CD4-positive, alpha-beta T cell treated with Interleukin-10 for 1 hour (primary cell): ENCODE measurements around the gene TCF7L2.
A peak's percentile ranks its signal among the peaks of the same experiment; 100 is the strongest.

ENCODE experiments used
- DNase-seq: peaks from one replicate; pipeline ENCODE4 v3.0.0-alpha.2; 2020

The TCF7L2 gene

GRCh38 chr10:113073549-113074189 lies 123.6 kb downstream of the TCF7L2 start:
- no peak for DNase-seq

GRCh38 chr10:113076949-113077348 lies 126.9 kb downstream of the TCF7L2 start:
- no peak for DNase-seq

GRCh38 chr10:113078282-113078907 lies 128.3 kb downstream of the TCF7L2 start:
- no peak for DNase-seq

GRCh38 chr10:113080061-113080924 lies 130.2 kb downstream of the TCF7L2 start:
- no peak for DNase-seq

- DNase-seq, result no peak
Observed at GRCh38 chr10:113080925-113081229, 130.8 kb downstream of the TCF7L2 start.

GRCh38 chr10:113084031-113084430 lies 134.0 kb downstream of the TCF7L2 start:
- DNase-seq, result no peak

GRCh38 chr10:113085776-113086175 lies 135.7 kb downstream of the TCF7L2 start:
- DNase-seq, result no peak

- DNase-seq, result no peak
Observed at GRCh38 chr10:113086282-113086681, 136.2 kb downstream of the TCF7L2 start.

GRCh38 chr10:113087165-113088029 lies 137.3 kb downstream of the TCF7L2 start:
- DNase-seq, result no peak

GRCh38 chr10:113088194-113088593 lies 138.1 kb downstream of the TCF7L2 start:
- no peak for DNase-seq

GRCh38 chr10:113089551-113089950 lies 139.5 kb downstream of the TCF7L2 start:
- no peak for DNase-seq

- no peak for DNase-seq
Observed at GRCh38 chr10:113091920-113092319, 141.9 kb downstream of the TCF7L2 start.

GRCh38 chr10:113093188-113094113 lies 143.4 kb downstream of the TCF7L2 start:
- DNase-seq, result peak; percentile 15

- DNase-seq, result peak; percentile 32
Observed at GRCh38 chr10:113094114-113094486, 144.1 kb downstream of the TCF7L2 start.

- no peak for DNase-seq
Observed at GRCh38 chr10:113095419-113096127, 145.5 kb downstream of the TCF7L2 start.

- no peak for DNase-seq
Observed at GRCh38 chr10:113096128-113096996, 146.3 kb downstream of the TCF7L2 start.

GRCh38 chr10:113097036-113097435 lies 147.0 kb downstream of the TCF7L2 start:
- DNase-seq, result no peak

GRCh38 chr10:113099431-113100183 lies 149.6 kb downstream of the TCF7L2 start:
- DNase-seq, result no peak

GRCh38 chr10:113100281-113100680 lies 150.2 kb downstream of the TCF7L2 start:
- no peak for DNase-seq
